HUES64 (cell line): Measurements from ENCODE around the gene KAT2B.

Experiments used
- H3K27ac ChIP-seq: 2 replicates; pipeline ENCODE4 v1.7.0; 2013; ENCODE audit warnings: low read depth, low read length, inconsistent platforms
- H3K27me3 ChIP-seq: 2 replicates; pipeline ENCODE4 v1.6.1; 2013; ENCODE audit warnings: mild to moderate bottlenecking, low read length; ENCODE audit not compliant: insufficient read depth
- H3K36me3 ChIP-seq: 2 replicates; pipeline ENCODE4 v1.6.1; 2013; ENCODE audit warnings: mild to moderate bottlenecking, low read length; ENCODE audit not compliant: insufficient read depth
- H3K4me1 ChIP-seq: 2 replicates; pipeline ENCODE4 v1.6.1; 2013; ENCODE audit warnings: mild to moderate bottlenecking, low read length, moderate library complexity; ENCODE audit not compliant: insufficient read depth
- H3K4me3 ChIP-seq: 2 replicates; pipeline ENCODE4 v1.5.1; 2013; ENCODE audit warnings: mild to moderate bottlenecking, low read length, moderate library complexity
- H3K9ac ChIP-seq: 2 replicates; pipeline ENCODE4 v1.6.1; 2013; ENCODE audit warnings: mild to moderate bottlenecking, low read depth, low read length
- H3K9me3 ChIP-seq: 2 replicates; pipeline ENCODE4 v1.6.1; 2013; ENCODE audit warnings: low read depth, low read length; ENCODE audit not compliant: insufficient read depth
- WGBS: fragments of 150-250, 120-280 bp; methylation state at CpG from one replicate; pipeline ENCODE4 v1.1.7; 2013; ENCODE audit warnings: missing lambda C conversion rate; 5-methylcytosine and 5-hydroxymethylcytosine counted together

KAT2B gene

GRCh38 chr3:20055842-20056241 lies 15.6 kb downstream of the KAT2B start:
- Histone ChIP-seq H3K4me1 (no peaks in the 10 kb centered on the region), H3K9ac (no peak overlapping the region), H3K4me3 (no peak overlapping the region), H3K27ac (no peak overlapping the region), H3K9me3 (no peaks in the 10 kb centered on the region), H3K36me3 (no peaks in the 10 kb centered on the region), H3K27me3 (no peaks in the 10 kb centered on the region)
- 89% methylated on average over 3 of the region's 3 CpGs for WGBS

- no peak overlapping the region for H3K9ac ChIP-seq
- no peak overlapping the region for H3K27ac ChIP-seq
- no peak overlapping the region for H3K4me3 ChIP-seq
- no peaks in the 10 kb centered on the region for H3K4me1 ChIP-seq
- no peaks in the 10 kb centered on the region for H3K36me3 ChIP-seq
- no peaks in the 10 kb centered on the region for H3K27me3 ChIP-seq
- 92% methylated on average over 5 of the region's 5 CpGs for WGBS
- no peaks in the 10 kb centered on the region for H3K9me3 ChIP-seq
Observed at GRCh38 chr3:20056725-20057611, 16.7 kb downstream of the KAT2B start.

- H3K9me3 ChIP-seq, result no peaks in the 10 kb centered on the region
- H3K9ac ChIP-seq, result no peak overlapping the region
- no peaks in the 10 kb centered on the region for H3K27me3 ChIP-seq
- 89% methylated on average over 1 of the region's 2 CpGs for WGBS
- H3K36me3 ChIP-seq, result no peaks in the 10 kb centered on the region
- no peaks in the 10 kb centered on the region for H3K4me1 ChIP-seq
- H3K27ac ChIP-seq, result no peak overlapping the region
- no peak overlapping the region for H3K4me3 ChIP-seq
Observed at GRCh38 chr3:20057612-20058180, 17.4 kb downstream of the KAT2B start.

- no peaks in the 10 kb centered on the region for H3K9me3 ChIP-seq
- no peak overlapping the region for H3K4me3 ChIP-seq
- no peak overlapping the region for H3K27ac ChIP-seq
- H3K27me3 ChIP-seq, result no peaks in the 10 kb centered on the region
- H3K36me3 ChIP-seq, result no peaks in the 10 kb centered on the region
- WGBS, result 96% methylated on average over 3 of the region's 3 CpGs
- H3K4me1 ChIP-seq, result no peaks in the 10 kb centered on the region
- H3K9ac ChIP-seq, result no peak overlapping the region
Observed at GRCh38 chr3:20059929-20060328, 19.7 kb downstream of the KAT2B start.

GRCh38 chr3:20060974-20061685 lies 20.9 kb downstream of the KAT2B start:
- WGBS, result 94% methylated on average over 3 of the region's 4 CpGs
- Histone ChIP-seq H3K36me3 (no peaks in the 10 kb centered on the region), H3K4me1 (no peaks in the 10 kb centered on the region), H3K27me3 (no peaks in the 10 kb centered on the region), H3K27ac (no peak overlapping the region), H3K9me3 (no peaks in the 10 kb centered on the region), H3K4me3 (no peak overlapping the region), H3K9ac (no peak overlapping the region)

GRCh38 chr3:20062996-20063395 lies 22.8 kb downstream of the KAT2B start:
- H3K4me3 ChIP-seq, result no peak overlapping the region
- no peaks in the 10 kb centered on the region for H3K4me1 ChIP-seq
- no peak overlapping the region for H3K27ac ChIP-seq
- 83% methylated on average over 3 of the region's 4 CpGs for WGBS
- no peak overlapping the region for H3K9ac ChIP-seq
- H3K9me3 ChIP-seq, result no peaks in the 10 kb centered on the region
- H3K27me3 ChIP-seq, result no peaks in the 10 kb centered on the region; the same call in 1 of the 2 replicates
- no peaks in the 10 kb centered on the region for H3K36me3 ChIP-seq

- peaks cover 10% of the 10 kb centered on the region for H3K27me3 ChIP-seq
- no peaks in the 10 kb centered on the region for H3K9me3 ChIP-seq
- no peak overlapping the region for H3K9ac ChIP-seq
- no peak overlapping the region for H3K4me3 ChIP-seq
- H3K36me3 ChIP-seq, result no peaks in the 10 kb centered on the region
- WGBS, result 100% methylated on average over 1 of the region's 3 CpGs
- H3K27ac ChIP-seq, result no peak overlapping the region
- H3K4me1 ChIP-seq, result peaks cover 7% of the 10 kb centered on the region; the same call in 1 of the 2 replicates
Observed at GRCh38 chr3:20064387-20064786, 24.1 kb downstream of the KAT2B start.

GRCh38 chr3:20064796-20065564 lies 24.7 kb downstream of the KAT2B start:
- H3K4me3 ChIP-seq, result no peak overlapping the region
- H3K27ac ChIP-seq, result no peak overlapping the region

GRCh38 chr3:20066079-20066478 lies 25.8 kb downstream of the KAT2B start:
- peaks cover 17% of the 10 kb centered on the region for H3K27me3 ChIP-seq
- no peak overlapping the region for H3K4me3 ChIP-seq
- H3K4me1 ChIP-seq, result peaks cover 7% of the 10 kb centered on the region; the same call in 1 of the 2 replicates
- no peaks in the 10 kb centered on the region for H3K36me3 ChIP-seq
- no peak overlapping the region for H3K9ac ChIP-seq
- H3K9me3 ChIP-seq, result no peaks in the 10 kb centered on the region
- no peak overlapping the region for H3K27ac ChIP-seq
- 93% methylated on average over 1 of the region's 1 CpG for WGBS

More at GRCh38 chr3:20064796-20065564, 24.7 kb downstream of the KAT2B start:
- Histone ChIP-seq H3K9ac (no peak overlapping the region), H3K9me3 (no peaks in the 10 kb centered on the region), H3K27me3 (peaks cover 15% of the 10 kb centered on the region), H3K36me3 (no peaks in the 10 kb centered on the region), H3K4me1 (peaks cover 7% of the 10 kb centered on the region; the same call in 1 of the 2 replicates)
- WGBS, result 90% methylated on average over 5 of the region's 5 CpGs

- H3K27ac ChIP-seq, result no peak overlapping the region
- 87% methylated on average over 4 of the region's 6 CpGs for WGBS
- H3K4me3 ChIP-seq, result no peak overlapping the region
- no peaks in the 10 kb centered on the region for H3K36me3 ChIP-seq
- H3K27me3 ChIP-seq, result peaks cover 27% of the 10 kb centered on the region
- peaks cover 14% of the 10 kb centered on the region for H3K4me1 ChIP-seq
- no peak overlapping the region for H3K9ac ChIP-seq
- no peaks in the 10 kb centered on the region for H3K9me3 ChIP-seq
Observed at GRCh38 chr3:20066850-20067617, 26.8 kb downstream of the KAT2B start.
